Fibroblast of lung (primary cell): ENCODE measurements around the gene PDZD4. TPM values are rescaled to one million over a fixed set of nuclear protein-coding genes. Genes with fewer than 3 reads are reported as not detected.
A peak's percentile ranks its signal among the peaks of the same experiment; 100 is the strongest.

Source experiments
- DNase-seq, 2 donors: peaks; one replicate each; pipeline versions ENCODE4 v3.0.0 to v3.0.0-alpha.2; 2010; ENCODE audit warnings: low read depth in 2 of 2
- H2AFZ ChIP-seq: 2 replicates; pipeline ENCODE4 v1.5.1; 2012; ENCODE audit warnings: low read length, control low read depth, inconsistent platforms
- H3K27ac ChIP-seq: 2 replicates; pipeline ENCODE4 v1.5.1; 2011; ENCODE audit warnings: low read length, control low read depth; ENCODE audit not compliant: insufficient read depth
- H3K27me3 ChIP-seq: 2 replicates; pipeline ENCODE4 v1.5.1; 2011; ENCODE audit warnings: mild to moderate bottlenecking, low read length; ENCODE audit not compliant: control insufficient read depth, insufficient read depth
- H3K36me3 ChIP-seq: 2 replicates; pipeline ENCODE4 v1.5.1; 2011; ENCODE audit warnings: low read length; ENCODE audit not compliant: control insufficient read depth, insufficient read depth
- H3K4me1 ChIP-seq: 2 replicates; pipeline ENCODE4 v1.5.1; 2011; ENCODE audit warnings: low read length; ENCODE audit not compliant: control insufficient read depth, insufficient read depth; ENCODE audit errors: extremely low read depth
- H3K4me2 ChIP-seq: 2 replicates; pipeline ENCODE4 v1.5.1; 2011; ENCODE audit warnings: low read length, control low read depth; ENCODE audit not compliant: insufficient read depth; ENCODE audit errors: extremely low read depth
- H3K4me3 ChIP-seq, 4 experiments: fragments of 200-600 bp in 1 of 4; sonication (generic) in 1 of 4; replicated peaks in 1 of 4; 2 replicates each; pipeline ENCODE4 v1.5.1; 2011 to 2016; ENCODE audit warnings: low read length in 4 of 4, low read depth in 3 of 4, mild to moderate bottlenecking in 3 of 4, control low read depth in 2 of 4, inconsistent platforms in 1 of 4, mixed read lengths in 1 of 4; ENCODE audit not compliant: insufficient read depth in 1 of 4; ENCODE audit errors: control extremely low read depth in 1 of 4
- H3K79me2 ChIP-seq: 2 replicates; pipeline ENCODE4 v1.5.1; 2012; ENCODE audit warnings: mild to moderate bottlenecking, low read length, inconsistent platforms; ENCODE audit not compliant: control insufficient read depth, insufficient read depth
- H3K9ac ChIP-seq: 2 replicates; pipeline ENCODE4 v1.5.1; 2011; ENCODE audit warnings: mild to moderate bottlenecking, low read length, control low read depth; ENCODE audit not compliant: insufficient read depth
- H3K9me3 ChIP-seq: 2 replicates; pipeline ENCODE4 v1.5.1; 2012; ENCODE audit warnings: low read depth, low read length; ENCODE audit not compliant: control insufficient read depth, insufficient read depth
- H4K20me1 ChIP-seq: 2 replicates; pipeline ENCODE4 v1.5.1; 2011; ENCODE audit warnings: low read length; ENCODE audit not compliant: control insufficient read depth, insufficient read depth; ENCODE audit errors: extremely low read depth
- EZH2 ChIP-seq: IDR thresholded peaks from 2 replicates; pipeline ENCODE4 v1.5.1; 2012; ENCODE audit warnings: low read length, control low read depth, mild to moderate bottlenecking; ENCODE audit errors: missing control alignments
- polyA minus RNA-seq: library from RNA; depleted of rRNA, polyadenylated mRNA; stranded (reverse); fragments of >200 nt; gene quantifications from 2 replicates; pipeline ENCODE4 v1.2.3, GENCODE V29; 2011; ENCODE audit warnings: low replicate concordance
- polyA plus RNA-seq, 2 donors: library from polyadenylated mRNA; depleted of rRNA in 1 of 2; stranded (reverse) in 1 of 2; unstranded in 1 of 2; fragments of >200 nt; gene quantifications; 2 replicates each; pipeline ENCODE4 v1.2.1, GENCODE V29; 2011 to 2012; ENCODE audit warnings: missing spikeins in 1 of 2
- total RNA-seq: library from RNA; depleted of rRNA; stranded (reverse); fragments of >200 nt; gene quantifications from 2 replicates; pipeline ENCODE4 v1.2.1, GENCODE V29; 2014
- TF ChIP-seq, protein P1 (sequence below), 2 donors: IDR thresholded peaks in 1 of 2; conservative IDR thresholded peaks in 1 of 2; 1 replicate in 1 of 2; 2 replicates in 1 of 2; pipeline ENCODE4 v1.5.1; 2011 to 2012; ENCODE audit warnings: low read length in 2 of 2, control low read depth in 1 of 2, inconsistent platforms in 1 of 2, low read depth in 1 of 2, mild to moderate bottlenecking in 1 of 2

The PDZD4 gene
- total RNA-seq (under 0.01 and 0.26 TPM in 2 replicates), polyA plus RNA-seq (0.01 and 0.10 TPM in 2 replicates), polyA minus RNA-seq (0.19 TPM in 1 of 2 replicates, not detected in the other)
- polyA plus RNA-seq (2012), result 0.05 and 0.09 TPM in 2 replicates

DNA sequence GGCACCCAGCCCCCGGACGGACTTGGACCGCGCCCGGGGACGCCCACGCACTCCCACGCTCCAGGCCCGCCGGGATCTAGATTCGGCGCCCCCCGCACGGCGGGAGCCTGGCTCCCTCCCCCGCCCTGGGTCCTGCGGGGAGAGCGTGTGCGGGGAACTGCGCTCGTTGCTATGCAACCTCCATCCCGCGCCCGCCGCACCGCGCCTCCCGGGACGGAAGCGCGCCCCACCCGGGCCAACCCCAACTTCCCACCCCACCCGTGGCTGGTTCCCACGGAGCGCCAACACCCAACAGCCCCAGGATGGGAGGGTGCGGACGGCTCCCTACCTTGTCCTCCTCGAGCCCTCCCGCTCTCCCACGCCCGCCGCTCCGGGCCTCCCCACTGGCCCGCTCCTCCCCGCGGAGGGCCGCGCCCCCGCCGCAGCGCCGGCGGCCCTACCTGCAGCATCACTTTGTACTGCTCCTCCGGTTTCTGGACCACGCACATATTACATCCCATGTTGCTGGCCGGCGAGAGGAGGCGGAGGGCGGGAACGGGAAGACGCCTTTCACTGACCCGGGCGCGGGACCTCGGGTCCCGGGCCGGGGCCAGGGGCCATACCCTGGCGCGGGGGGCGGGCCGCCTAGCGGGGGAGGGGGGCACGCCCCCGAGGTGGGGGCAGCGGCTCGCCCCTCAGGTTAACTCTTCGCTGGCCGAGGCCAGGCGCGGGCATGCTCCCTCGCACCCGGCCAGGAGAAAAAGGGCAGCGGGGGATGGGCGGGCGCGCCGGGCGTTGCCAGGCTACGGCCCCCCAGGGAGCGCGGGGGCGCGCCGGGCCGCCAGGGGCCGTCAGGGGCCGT is at the start of gene PDZD4:
Gene PDZD4, minus strand, starts transcription at position 746 of the 841 bp plus-strand sequence. Its CDS starts 246 bp downstream, at position 500.
- peaks cover 36% of the 10 kb centered on the region for H3K27me3 ChIP-seq
- no peak within 1 kb of the TSS for H2AFZ ChIP-seq
- H3K4me2 ChIP-seq, result no peak within 1 kb of the TSS

GRCh38 chrX:153879741-153880439 is 49.5 kb upstream of the PDZD4 start:
- TF ChIP-seq, protein P1, sequence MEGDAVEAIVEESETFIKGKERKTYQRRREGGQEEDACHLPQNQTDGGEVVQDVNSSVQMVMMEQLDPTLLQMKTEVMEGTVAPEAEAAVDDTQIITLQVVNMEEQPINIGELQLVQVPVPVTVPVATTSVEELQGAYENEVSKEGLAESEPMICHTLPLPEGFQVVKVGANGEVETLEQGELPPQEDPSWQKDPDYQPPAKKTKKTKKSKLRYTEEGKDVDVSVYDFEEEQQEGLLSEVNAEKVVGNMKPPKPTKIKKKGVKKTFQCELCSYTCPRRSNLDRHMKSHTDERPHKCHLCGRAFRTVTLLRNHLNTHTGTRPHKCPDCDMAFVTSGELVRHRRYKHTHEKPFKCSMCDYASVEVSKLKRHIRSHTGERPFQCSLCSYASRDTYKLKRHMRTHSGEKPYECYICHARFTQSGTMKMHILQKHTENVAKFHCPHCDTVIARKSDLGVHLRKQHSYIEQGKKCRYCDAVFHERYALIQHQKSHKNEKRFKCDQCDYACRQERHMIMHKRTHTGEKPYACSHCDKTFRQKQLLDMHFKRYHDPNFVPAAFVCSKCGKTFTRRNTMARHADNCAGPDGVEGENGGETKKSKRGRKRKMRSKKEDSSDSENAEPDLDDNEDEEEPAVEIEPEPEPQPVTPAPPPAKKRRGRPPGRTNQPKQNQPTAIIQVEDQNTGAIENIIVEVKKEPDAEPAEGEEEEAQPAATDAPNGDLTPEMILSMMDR (conservative IDR thresholded peaks at IDR 0.05 in 1 of 2, IDR thresholded peaks at IDR 0.05 in 1 of 2; ENCODE audit: low read depth in 1 of 2, low read length in 2 of 2), result no peak
- TF ChIP-seq EZH2, result no peak
- Histone ChIP-seq H3K9ac (no peak overlapping the region), H3K27me3 (peaks cover 15% of the 10 kb centered on the region)

More for the DNA sequence above, at the start of gene PDZD4:
- H3K79me2 ChIP-seq, result no peaks in the 10 kb centered on the region
- DNase-seq, result no peak
- no peaks in the 10 kb centered on the region for H3K36me3 ChIP-seq
- no peaks in the 10 kb centered on the region for H4K20me1 ChIP-seq
- H3K4me3 ChIP-seq, result no peak within 1 kb of the TSS
- no peak within 1 kb of the TSS for H3K9ac ChIP-seq
- no peak within 1 kb of the TSS for H3K27ac ChIP-seq
- H3K4me1 ChIP-seq, result no peaks in the 10 kb centered on the region
- no peaks in the 10 kb centered on the region for H3K9me3 ChIP-seq
- TF ChIP-seq EZH2, result peak; percentile 92
- TF ChIP-seq, protein P1 (conservative IDR thresholded peaks at IDR 0.05 in 1 of 2, IDR thresholded peaks at IDR 0.05 in 1 of 2; ENCODE audit: low read depth in 1 of 2, low read length in 2 of 2), result no peak

More at GRCh38 chrX:153879741-153880439, 49.5 kb upstream of the PDZD4 start:
- Histone ChIP-seq H3K4me1 (no peaks in the 10 kb centered on the region), H3K9me3 (no peaks in the 10 kb centered on the region), H3K4me2 (no peak overlapping the region), H3K79me2 (no peaks in the 10 kb centered on the region), H3K27ac (no peak overlapping the region), H4K20me1 (no peaks in the 10 kb centered on the region), H3K4me3 (no peak overlapping the region), H2AFZ (no peak overlapping the region), H3K36me3 (no peaks in the 10 kb centered on the region)
- DNase-seq, result no peak
